ENCODE measurements around the gene ZNHIT6. TPM values are rescaled to one million over a fixed set of nuclear protein-coding genes. Genes with fewer than 3 reads are reported as not detected.

ZNHIT6 gene
- total and polyA plus RNA-seq, 3 experiments from 2014 or later: 17.5 to 37.5 (median 35.5) TPM

- Histone ChIP-seq H3K4me1 (ENCODE audit: insufficient read depth, low read length) (no peaks in the 10 kb centered on the region), H3K9me3 (ENCODE audit: low read length) (no peaks in the 10 kb centered on the region), H3K27ac (ENCODE audit: low read depth, low read length) (no peak overlapping the region), H3K27me3 (ENCODE audit: insufficient read depth, low read length, poor library complexity, severe bottlenecking) (no peaks in the 10 kb centered on the region), H3K4me3 (ENCODE audit: low read length) (no peak overlapping the region), H3K36me3 (ENCODE audit: insufficient read depth, low read length) (no peaks in the 10 kb centered on the region)
- Mint-ChIP-seq H3K36me3 (peaks cover 0 to 5% (median 2%) of the 10 kb centered on the region in 3 donors), H3K27ac (peak overlapping the region in 1 of 8 donors; percentile 27), H3K4me3 (no peak overlapping the region), H3K27me3 (peaks cover 0 to 5% of the 10 kb centered on the region in 2 donors), H3K9me3 (no peaks in the 10 kb centered on the region), H3K4me1 (no peaks in the 10 kb centered on the region)
- ChIA-PET CTCF (no interaction called here), POLR2A (no interaction called here)
- no peak for DNase-seq
Measured at GRCh38 chr1:85605484-85606413, 102.5 kb downstream of the ZNHIT6 start.

- H3K27me3 Mint-ChIP-seq: peaks cover 0 to 3% of the 10 kb centered on the region in 2 donors
- H3K27ac Mint-ChIP-seq: no peak overlapping the region
- ChIA-PET POLR2A (no interaction called here), CTCF (interaction anchor here (1.2 kb wide), 1 partner anchor 8 kb away, joined by 4 read pairs; no protein-coding TSS in a partner anchor)
- H3K9me3 Mint-ChIP-seq: no peaks in the 10 kb centered on the region
- H3K9me3 ChIP-seq (ENCODE audit: low read length): no peaks in the 10 kb centered on the region
- no peak for DNase-seq
- no peak overlapping the region for H3K4me3 Mint-ChIP-seq
- H3K27me3 ChIP-seq (ENCODE audit: insufficient read depth, low read length, poor library complexity, severe bottlenecking): no peaks in the 10 kb centered on the region
- no peak overlapping the region for H3K27ac ChIP-seq (ENCODE audit: low read depth, low read length)
- no peak overlapping the region for H3K4me3 ChIP-seq (ENCODE audit: low read length)
- H3K4me1 ChIP-seq (ENCODE audit: insufficient read depth, low read length): no peaks in the 10 kb centered on the region
- no peaks in the 10 kb centered on the region for H3K4me1 Mint-ChIP-seq
- no peaks in the 10 kb centered on the region for H3K36me3 ChIP-seq (ENCODE audit: insufficient read depth, low read length)
- peaks cover 0 to 4% (median 2%) of the 10 kb centered on the region in 3 donors for H3K36me3 Mint-ChIP-seq
Measured at GRCh38 chr1:85604298-85604997, 103.8 kb downstream of the ZNHIT6 start.

DNA sequence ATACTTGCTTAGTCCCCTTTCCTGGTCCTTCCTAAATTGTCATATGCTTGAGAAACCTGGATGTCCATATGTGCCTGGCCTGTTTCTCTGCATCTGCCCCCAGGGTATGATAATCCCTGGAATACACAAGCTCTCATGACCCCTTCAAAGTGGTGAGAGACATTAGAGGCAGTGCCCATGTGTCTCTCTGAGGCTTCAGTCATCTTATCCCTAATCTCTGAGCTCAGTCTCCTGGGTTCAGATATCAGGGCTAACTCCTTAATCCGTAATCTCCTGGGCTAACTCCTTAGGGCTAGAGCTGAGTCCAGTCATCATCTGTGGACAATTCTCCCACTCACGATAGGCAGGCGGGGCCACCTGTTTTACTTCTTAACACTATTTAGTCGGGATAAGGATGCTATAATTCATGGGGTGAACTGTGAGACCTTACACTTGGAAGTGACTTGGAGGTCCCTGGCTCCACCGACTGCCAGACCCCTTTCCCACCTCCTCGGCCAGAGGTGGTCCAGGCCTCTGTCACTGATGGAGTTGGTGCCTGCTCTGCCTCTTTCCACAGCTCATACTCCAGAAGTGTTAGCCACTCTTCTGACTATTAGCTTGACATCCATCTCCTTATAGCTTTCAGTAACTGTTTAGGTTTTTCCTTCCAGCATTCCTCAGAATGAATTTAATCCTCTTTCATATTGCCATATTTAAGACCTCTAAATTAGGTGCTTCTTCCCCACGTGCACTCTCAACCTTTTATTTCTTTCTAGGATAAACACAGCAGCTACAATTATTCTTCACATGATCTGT lies 105.0 kb downstream of the ZNHIT6 start:
- Histone ChIP-seq H3K27me3 (ENCODE audit: insufficient read depth, low read length, poor library complexity, severe bottlenecking) (no peaks in the 10 kb centered on the region), H3K36me3 (ENCODE audit: insufficient read depth, low read length) (no peaks in the 10 kb centered on the region), H3K4me1 (ENCODE audit: insufficient read depth, low read length) (no peaks in the 10 kb centered on the region), H3K4me3 (ENCODE audit: low read length) (no peak overlapping the region), H3K27ac (ENCODE audit: low read depth, low read length) (no peak overlapping the region), H3K9me3 (ENCODE audit: low read length) (no peaks in the 10 kb centered on the region)
- Mint-ChIP-seq H3K27ac (no peak overlapping the region), H3K36me3 (peaks cover 0 to 2% (median 0%) of the 10 kb centered on the region in 3 donors), H3K4me3 (no peak overlapping the region), H3K4me1 (no peaks in the 10 kb centered on the region), H3K27me3 (peaks cover 0 to 1% of the 10 kb centered on the region in 2 donors), H3K9me3 (no peaks in the 10 kb centered on the region)
- ChIA-PET CTCF (interaction anchor here (1.2 kb wide), 1 partner anchor 10 kb away, joined by 4 read pairs; no protein-coding TSS in a partner anchor), POLR2A (no interaction called here)
- no peak for DNase-seq

DNA sequence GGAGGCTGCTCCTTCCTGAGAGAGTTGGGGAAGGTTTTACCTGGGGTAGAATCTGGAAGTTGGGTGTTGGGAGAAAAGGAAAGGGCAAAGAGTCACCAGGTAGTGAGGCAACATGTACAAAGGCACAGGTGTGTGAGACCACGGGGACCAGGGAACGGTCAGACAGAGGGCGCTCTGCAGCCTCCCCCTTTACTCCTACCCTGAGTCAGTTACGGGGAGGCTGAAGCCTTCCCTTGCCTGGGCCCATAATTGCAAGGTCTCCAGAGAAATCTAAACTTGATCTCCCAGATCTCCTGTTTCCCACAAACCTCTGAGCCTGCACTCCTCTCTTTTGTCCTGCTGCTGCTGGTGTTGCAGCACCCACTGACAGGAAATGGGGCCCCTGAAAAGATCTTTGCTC lies 105.7 kb downstream of the ZNHIT6 start:
- Mint-ChIP-seq H3K9me3 (no peaks in the 10 kb centered on the region), H3K27ac (no peak overlapping the region), H3K4me1 (no peaks in the 10 kb centered on the region), H3K36me3 (peaks cover 0 to 2% (median 0%) of the 10 kb centered on the region in 3 donors), H3K27me3 (peaks cover 0 to 1% of the 10 kb centered on the region in 2 donors), H3K4me3 (no peak overlapping the region)
- Histone ChIP-seq H3K4me3 (ENCODE audit: low read length) (no peak overlapping the region), H3K9me3 (ENCODE audit: low read length) (no peaks in the 10 kb centered on the region), H3K27ac (ENCODE audit: low read depth, low read length) (no peak overlapping the region), H3K27me3 (ENCODE audit: insufficient read depth, low read length, poor library complexity, severe bottlenecking) (no peaks in the 10 kb centered on the region), H3K36me3 (ENCODE audit: insufficient read depth, low read length) (no peaks in the 10 kb centered on the region), H3K4me1 (ENCODE audit: insufficient read depth, low read length) (no peaks in the 10 kb centered on the region)
- DNase-seq: no peak
- ChIA-PET CTCF (no interaction called here), POLR2A (no interaction called here)

- ChIA-PET CTCF (no interaction called here), POLR2A (no interaction called here)
- H3K9me3 ChIP-seq (ENCODE audit: low read length): no peaks in the 10 kb centered on the region
- H3K4me1 ChIP-seq (ENCODE audit: insufficient read depth, low read length): no peaks in the 10 kb centered on the region
- Mint-ChIP-seq H3K27me3 (peaks cover 0 to 1% of the 10 kb centered on the region in 2 donors), H3K27ac (no peak overlapping the region), H3K4me1 (no peaks in the 10 kb centered on the region), H3K36me3 (peaks cover 0 to 2% (median 0%) of the 10 kb centered on the region in 3 donors), H3K4me3 (no peak overlapping the region), H3K9me3 (no peaks in the 10 kb centered on the region)
- H3K27ac ChIP-seq (ENCODE audit: low read depth, low read length): no peak overlapping the region
- no peak overlapping the region for H3K4me3 ChIP-seq (ENCODE audit: low read length)
- no peaks in the 10 kb centered on the region for H3K36me3 ChIP-seq (ENCODE audit: insufficient read depth, low read length)
- no peak for DNase-seq
- no peaks in the 10 kb centered on the region for H3K27me3 ChIP-seq (ENCODE audit: insufficient read depth, low read length, poor library complexity, severe bottlenecking)
Measured at GRCh38 chr1:85601901-85602300, 106.3 kb downstream of the ZNHIT6 start.

- H3K27me3 ChIP-seq (ENCODE audit: insufficient read depth, low read length, poor library complexity, severe bottlenecking): no peaks in the 10 kb centered on the region
- H3K4me3 Mint-ChIP-seq: no peak overlapping the region
- H3K4me3 ChIP-seq (ENCODE audit: low read length): no peak overlapping the region
- no peak overlapping the region for H3K27ac ChIP-seq (ENCODE audit: low read depth, low read length)
- H3K27me3 Mint-ChIP-seq: peaks cover 0 to 3% of the 10 kb centered on the region in 2 donors
- no peaks in the 10 kb centered on the region for H3K4me1 Mint-ChIP-seq
- H3K9me3 Mint-ChIP-seq: no peaks in the 10 kb centered on the region
- H3K27ac Mint-ChIP-seq: no peak overlapping the region
- ChIA-PET CTCF (no interaction called here), POLR2A (no interaction called here)
- H3K36me3 ChIP-seq (ENCODE audit: insufficient read depth, low read length): no peaks in the 10 kb centered on the region
- no peak for DNase-seq
- H3K9me3 ChIP-seq (ENCODE audit: low read length): no peaks in the 10 kb centered on the region
- no peaks in the 10 kb centered on the region for H3K4me1 ChIP-seq (ENCODE audit: insufficient read depth, low read length)
- no peaks in the 10 kb centered on the region for H3K36me3 Mint-ChIP-seq
Measured at GRCh38 chr1:85599681-85600080, 108.6 kb downstream of the ZNHIT6 start.

Data from CD8-positive, alpha-beta memory T cell (primary cell).